HT1080 (cell line): ENCODE results near the gene HIVEP3. TPM values are rescaled to one million over a fixed set of nuclear protein-coding genes. Genes with fewer than 3 reads are reported as not detected.

Source experiments
- DNase-seq: peaks from one replicate; pipeline ENCODE4 v3.0.0-alpha.2; 2015; ENCODE audit warnings: low read depth
- total RNA-seq: library from RNA; depleted of rRNA; stranded (reverse); fragments of >200 nt; shearing (Covaris generic); gene quantifications from 2 replicates; pipeline ENCODE4 v1.2.3, GENCODE V29; 2014

The HIVEP3 gene
- total RNA-seq, 1 experiment from 2014 or later = 6.2 TPM

DNA sequence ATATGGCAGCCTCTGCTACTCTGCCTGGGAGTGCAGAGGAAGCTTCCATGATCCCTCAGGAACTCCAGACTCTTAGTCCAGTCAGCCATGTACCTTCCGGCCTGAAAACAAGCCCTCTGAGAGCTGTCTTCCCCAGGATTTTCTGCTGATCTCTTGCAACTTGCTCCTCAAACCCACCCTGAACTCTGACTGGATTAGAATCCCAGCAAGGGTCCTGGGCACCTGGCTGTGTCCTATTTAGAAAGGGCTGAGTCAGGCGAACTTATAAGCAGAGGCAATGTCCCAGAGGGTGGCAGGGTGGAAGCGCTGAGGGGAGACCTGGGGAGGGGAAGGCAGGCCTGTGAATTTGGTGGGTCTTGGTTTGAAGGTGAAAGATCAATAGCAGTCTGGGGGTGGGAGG, 249.8 kb downstream of the HIVEP3 start:
- DNase-seq = no peak

GRCh38 chr1:41668054-41668660, 250.6 kb downstream of the HIVEP3 start:
- DNase-seq = no peak

DNA sequence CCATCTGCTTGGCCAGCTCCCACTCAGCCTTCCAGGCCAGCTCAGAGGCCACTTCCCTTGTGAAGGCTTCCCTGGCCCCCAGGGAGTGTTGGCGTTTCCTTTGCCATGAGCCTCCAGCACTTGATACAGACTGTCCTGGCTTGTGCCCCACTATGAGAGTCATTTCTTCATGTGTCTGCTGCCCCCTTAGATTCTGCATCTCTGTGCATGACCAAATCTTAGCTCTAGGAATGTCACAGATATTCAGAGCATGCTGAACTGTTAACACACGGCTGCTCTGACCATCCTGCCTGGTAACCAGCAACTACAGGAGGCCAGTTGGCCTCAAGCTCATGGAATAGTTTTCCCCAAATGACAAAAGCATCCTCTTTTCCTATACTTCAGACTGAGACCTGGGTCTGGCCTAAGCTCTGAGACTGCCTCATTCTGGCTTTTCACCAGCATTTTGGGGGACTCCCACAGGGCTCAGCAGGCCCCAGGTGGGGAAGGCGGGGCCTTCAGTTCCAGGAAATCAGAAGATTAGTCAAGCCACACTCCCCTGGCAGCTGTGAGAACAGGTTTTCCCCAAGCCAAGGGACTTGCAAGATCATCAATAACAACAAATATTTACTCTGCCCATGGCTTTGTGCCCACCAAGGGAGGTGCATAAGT, 251.6 kb downstream of the HIVEP3 start:
- no peak for DNase-seq

GRCh38 chr1:41665962-41666917, 252.5 kb downstream of the HIVEP3 start:
- DNase-seq = no peak

- peak; percentile 81 for DNase-seq
These were observed 253.7 kb downstream of the HIVEP3 start for GRCh38 chr1:41664861-41665640.

DNA sequence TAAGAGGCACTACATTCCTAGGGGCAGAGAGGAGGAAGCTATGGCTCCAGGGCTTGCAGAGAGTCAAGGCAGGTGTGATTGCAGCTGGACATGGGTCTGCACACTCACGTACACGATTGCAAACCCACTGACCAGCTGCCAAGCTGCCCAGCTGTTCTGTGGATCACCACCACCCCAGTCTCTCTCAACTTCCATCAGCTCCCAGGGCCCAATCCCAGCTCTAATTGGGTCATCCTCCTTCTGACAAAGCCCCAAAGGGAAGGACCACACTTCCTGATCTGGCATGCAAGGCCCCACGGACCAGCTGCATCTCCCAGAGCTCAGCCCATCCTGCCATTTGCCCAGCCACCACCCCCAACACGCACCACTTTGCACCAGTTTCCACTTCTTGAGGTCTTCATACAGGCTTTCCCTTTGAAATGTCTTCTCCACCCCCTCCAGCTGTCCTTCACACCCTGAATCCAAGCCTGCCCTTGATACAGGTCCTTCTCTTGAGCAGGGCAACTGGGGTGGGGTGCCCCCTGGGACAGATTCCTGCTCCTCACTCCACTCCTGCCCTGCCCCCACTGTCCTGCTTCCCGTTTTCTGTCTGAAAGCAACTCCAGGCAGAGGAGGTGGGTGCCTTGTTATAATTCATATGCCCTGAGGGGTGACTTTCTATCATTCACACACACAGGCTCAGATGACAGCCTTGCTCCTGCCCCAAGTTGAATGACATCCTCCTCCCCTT, 254.9 kb downstream of the HIVEP3 start:
- DNase-seq = no peak

- peak; percentile 54 for DNase-seq
These were observed 255.8 kb downstream of the HIVEP3 start for GRCh38 chr1:41662765-41663437.

DNA sequence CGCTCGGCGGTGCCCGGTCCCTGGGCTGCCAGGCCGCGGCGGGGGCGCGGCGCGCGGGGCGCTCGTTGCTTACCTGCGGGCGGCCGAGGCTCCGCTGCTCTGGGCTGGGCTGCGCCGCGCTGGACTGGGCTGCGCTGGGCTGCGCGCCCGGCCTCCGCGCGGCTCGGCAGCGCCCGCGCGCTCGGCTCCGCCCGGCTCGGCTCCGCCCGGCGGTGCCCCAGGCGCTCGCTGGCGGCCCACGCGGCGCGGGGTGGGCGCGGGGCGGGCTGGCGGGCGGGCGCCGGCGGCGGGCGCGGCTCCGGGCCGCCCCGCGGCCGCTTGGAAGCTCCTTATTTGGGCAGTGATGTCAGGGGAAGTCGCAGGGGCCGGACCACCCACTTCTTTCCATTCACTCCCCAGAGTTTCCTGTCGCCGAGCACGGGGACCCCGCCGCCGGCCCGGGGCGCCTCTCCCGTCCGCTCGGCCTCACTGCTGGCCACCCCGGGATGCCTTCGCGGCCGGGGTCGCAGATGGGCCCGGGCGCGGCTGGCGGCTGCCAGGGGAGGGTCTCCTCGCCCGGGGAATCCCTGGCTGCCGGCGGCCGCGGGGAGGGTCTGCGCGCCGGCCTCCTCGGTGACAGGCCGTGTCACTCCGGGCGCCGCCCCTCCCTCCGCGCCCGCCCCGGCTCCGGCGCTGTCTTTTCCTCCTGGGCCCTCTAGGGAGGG, 256.5 kb downstream of the HIVEP3 start:
- peak; percentile 71 for DNase-seq

- no peak for DNase-seq
These were observed 257.2 kb downstream of the HIVEP3 start for GRCh38 chr1:41661428-41662060.

DNA sequence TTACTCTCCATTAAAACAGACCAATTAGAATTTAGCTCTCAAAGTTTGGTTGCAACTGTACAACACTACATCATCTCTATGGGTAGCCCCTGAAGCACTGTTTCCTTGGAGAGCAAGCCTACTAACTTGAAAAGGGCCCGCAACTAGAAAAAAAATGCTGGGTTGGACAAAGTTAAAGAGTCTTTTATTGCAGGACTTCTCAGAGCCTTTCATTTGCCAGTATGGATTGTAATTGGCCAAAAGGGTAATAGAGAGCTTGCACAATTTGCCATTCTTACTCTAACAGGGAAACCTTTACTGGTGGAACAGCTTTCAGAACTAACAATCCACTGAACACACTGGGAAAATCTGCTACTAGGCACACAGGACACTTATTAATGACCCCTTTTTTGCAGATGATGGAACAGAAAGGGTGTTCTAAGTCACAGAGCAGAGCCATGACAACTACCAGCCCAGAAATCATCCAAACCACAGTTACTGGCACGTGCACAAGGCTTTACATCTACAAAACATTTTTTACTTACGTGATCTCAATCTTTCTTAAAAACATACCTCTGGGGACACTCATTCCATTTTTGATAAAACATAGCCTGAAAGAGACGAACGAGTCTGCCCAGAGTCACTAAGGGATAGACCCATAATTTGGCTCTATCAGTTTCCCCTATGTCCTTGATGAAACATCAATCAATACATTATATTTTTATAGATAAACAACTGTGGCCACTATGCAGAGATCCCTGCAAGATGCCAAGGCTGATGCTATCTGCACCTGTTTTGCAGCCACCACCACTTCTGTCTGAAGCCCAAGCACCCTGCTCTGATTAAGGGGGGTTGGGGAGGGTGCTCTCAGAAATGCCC, 257.9 kb downstream of the HIVEP3 start:
- no peak for DNase-seq

DNA sequence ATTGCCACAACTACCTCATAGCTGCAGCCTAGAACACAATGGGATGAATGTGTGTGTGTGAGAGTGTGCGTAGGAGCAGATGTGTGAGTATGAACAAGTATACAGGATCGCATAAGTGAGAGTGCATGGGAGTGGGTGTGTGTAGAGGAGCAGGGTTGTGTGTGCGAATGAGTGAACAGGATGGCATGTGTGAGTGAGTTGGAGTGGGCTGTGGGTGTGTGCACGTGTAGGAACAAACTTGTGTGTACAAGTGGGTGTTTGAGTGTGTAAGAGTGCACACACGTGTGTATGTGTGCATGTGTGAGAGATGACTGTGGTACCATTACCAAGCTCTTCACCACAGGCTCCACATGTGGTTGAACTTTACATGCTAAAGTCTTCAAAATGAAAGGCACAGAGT, 258.8 kb downstream of the HIVEP3 start:
- DNase-seq = no peak

DNA sequence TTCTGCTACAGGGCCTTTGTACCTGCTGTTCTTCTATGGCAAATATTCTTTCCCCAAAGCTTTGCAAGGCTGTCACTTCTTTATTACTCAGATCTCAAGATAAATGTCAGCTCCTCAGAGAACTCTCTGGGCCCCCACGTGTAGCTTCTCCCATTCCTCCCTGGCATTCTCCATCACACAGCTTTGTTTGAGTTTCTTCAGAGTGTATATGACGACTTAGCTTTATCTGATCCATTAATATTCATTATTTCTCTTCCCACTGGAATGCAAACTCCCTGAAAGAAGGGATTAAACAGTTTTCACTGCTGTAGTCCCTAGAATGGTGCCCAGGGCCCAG, 259.6 kb downstream of the HIVEP3 start:
- no peak for DNase-seq

- DNase-seq = no peak
These were observed 260.1 kb downstream of the HIVEP3 start for GRCh38 chr1:41658431-41659158.

GRCh38 chr1:41657679-41658295, 260.9 kb downstream of the HIVEP3 start:
- DNase-seq = no peak

- DNase-seq = no peak
These were observed 261.8 kb downstream of the HIVEP3 start for GRCh38 chr1:41656825-41657500.

GRCh38 chr1:41656068-41656467, 262.7 kb downstream of the HIVEP3 start:
- DNase-seq = no peak
